Amygdala (tissue), 56 donors: ENCODE data around the gene TCL1A.

Experiments used
- DNase-seq, 56 donors: peaks; one replicate each; lab custom pipeline; 2025; lab: John Stamatoyannopoulos, UW

The TCL1A gene

GRCh38 chr14:95707327-95707726, 6.6 kb downstream of the TCL1A start:
- DNase-seq, result no peak

- no peak for DNase-seq
Observed at GRCh38 chr14:95705518-95705917, 8.4 kb downstream of the TCL1A start.

- no peak for DNase-seq
Observed at GRCh38 chr14:95703805-95704204, 10.1 kb downstream of the TCL1A start.

- no peak for DNase-seq
Observed at GRCh38 chr14:95703341-95703740, 10.6 kb downstream of the TCL1A start.

- DNase-seq, result no peak
Observed at GRCh38 chr14:95701846-95702221, 12.1 kb downstream of the TCL1A start.

GRCh38 chr14:95700221-95700976, 13.5 kb downstream of the TCL1A start:
- no peak for DNase-seq

- no peak for DNase-seq
Observed at GRCh38 chr14:95699412-95699811, 14.5 kb downstream of the TCL1A start.

- DNase-seq, result no peak
Observed at GRCh38 chr14:95698287-95698686, 15.6 kb downstream of the TCL1A start.

GRCh38 chr14:95697764-95698163, 16.2 kb downstream of the TCL1A start:
- no peak for DNase-seq

GRCh38 chr14:95696741-95697140, 17.2 kb downstream of the TCL1A start:
- DNase-seq, result no peak

- no peak for DNase-seq
Observed at GRCh38 chr14:95695913-95696312, 18.0 kb downstream of the TCL1A start.

- DNase-seq, result no peak
Observed at GRCh38 chr14:95695051-95695450, 18.9 kb downstream of the TCL1A start.

GRCh38 chr14:95692109-95692508, 21.8 kb downstream of the TCL1A start:
- no peak for DNase-seq

GRCh38 chr14:95691591-95691990, 22.3 kb downstream of the TCL1A start:
- DNase-seq, result no peak

- DNase-seq, result no peak
Observed at GRCh38 chr14:95690815-95691214, 23.1 kb downstream of the TCL1A start.

GRCh38 chr14:95689441-95689840, 24.5 kb downstream of the TCL1A start:
- no peak for DNase-seq

GRCh38 chr14:95686935-95687334, 27.0 kb downstream of the TCL1A start:
- no peak for DNase-seq

GRCh38 chr14:95685978-95686922, 27.7 kb downstream of the TCL1A start, which contains the start of gene TCL1B:
Gene TCL1B (plus strand): TSS chr14:95686426. CDS start chr14:95686468, 42 bp downstream.
- DNase-seq, result no peak

- DNase-seq, result no peak
Observed at GRCh38 chr14:95683793-95684192, 30.1 kb downstream of the TCL1A start.

- DNase-seq, result no peak
Observed at GRCh38 chr14:95681153-95681552, 32.8 kb downstream of the TCL1A start.

GRCh38 chr14:95679998-95680735, 33.8 kb downstream of the TCL1A start:
- no peak for DNase-seq
